GM23338 (cell line): ENCODE data around the gene RIT2. TPM values are rescaled to one million over a fixed set of nuclear protein-coding genes. Genes with fewer than 3 reads are reported as not detected.

ENCODE experiments used
- ATAC-seq: fragments of 200-7000 bp; cut with Tn5 transposase; 3 replicates; pipeline ENCODE4 v1.9.1; 2020
- DNase-seq: peaks from one replicate; pipeline ENCODE4 v3.0.0-alpha.2; 2015; ENCODE audit warnings: low spot score
- H2AFZ ChIP-seq: fragments of 200-600 bp; sonication (generic); 2 replicates; pipeline ENCODE4 v1.8.0; 2016; ENCODE audit warnings: antibody characterized with exemption, mild to moderate bottlenecking, moderate library complexity
- H3F3A ChIP-seq: fragments of 200-600 bp; sonication (generic); replicated peaks from 2 replicates; pipeline ENCODE4 v1.8.0; 2017; ENCODE audit warnings: antibody characterized with exemption, mixed run types, low read depth
- H3K27ac ChIP-seq: fragments of 200-600 bp; sonication (generic); 2 replicates; pipeline ENCODE4 v1.6.1; 2016; ENCODE audit warnings: low read depth
- H3K27me3 ChIP-seq: fragments of 200-600 bp; sonication (generic); 2 replicates; pipeline ENCODE4 v1.8.0; 2016; ENCODE audit warnings: mild to moderate bottlenecking, mixed run types, moderate library complexity; ENCODE audit not compliant: insufficient read depth
- H3K36me3 ChIP-seq: fragments of 200-600 bp; sonication (generic); 2 replicates; pipeline ENCODE4 v1.8.0; 2016; ENCODE audit warnings: mild to moderate bottlenecking; ENCODE audit not compliant: insufficient read depth
- H3K4me1 ChIP-seq: fragments of 200-600 bp; sonication (generic); 2 replicates; pipeline ENCODE4 v1.8.0; 2016; ENCODE audit warnings: mild to moderate bottlenecking, moderate library complexity; ENCODE audit not compliant: insufficient read depth
- H3K4me2 ChIP-seq: fragments of 200-600 bp; sonication (generic); 2 replicates; pipeline ENCODE4 v1.7.1; 2017; ENCODE audit warnings: mixed run types
- H3K4me3 ChIP-seq: fragments of 200-600 bp; sonication (generic); 2 replicates; pipeline ENCODE4 v1.6.1; 2016; ENCODE audit warnings: mixed run types
- H3K79me2 ChIP-seq: fragments of 200-600 bp; sonication (generic); replicated peaks from 2 replicates; pipeline ENCODE4 v1.8.0; 2017; ENCODE audit warnings: mild to moderate bottlenecking; ENCODE audit not compliant: insufficient read depth
- H3K9me2 ChIP-seq: fragments of 200-600 bp; sonication (generic); 2 replicates; pipeline ENCODE4 v1.8.0; 2017; ENCODE audit not compliant: insufficient read depth
- H4K20me1 ChIP-seq: fragments of 200-600 bp; sonication (generic); replicated peaks from 2 replicates; pipeline ENCODE4 v1.8.0; 2017; ENCODE audit warnings: mild to moderate bottlenecking; ENCODE audit not compliant: insufficient read depth
- H3K27ac Mint-ChIP-seq: 2 replicates; pipeline ENCODE4 v1.8.0; 2020; ENCODE audit warnings: inconsistent platforms, mild to moderate bottlenecking, moderate library complexity, mixed read lengths
- H3K27me3 Mint-ChIP-seq: 3 replicates; pipeline ENCODE4 v1.8.0; 2022; ENCODE audit warnings: low read depth, mild to moderate bottlenecking, moderate library complexity, mixed read lengths, inconsistent platforms; ENCODE audit not compliant: insufficient read depth, poor library complexity
- H3K36me3 Mint-ChIP-seq: 3 replicates; pipeline ENCODE4 v1.8.0; 2021; ENCODE audit warnings: low read depth, mild to moderate bottlenecking, inconsistent platforms, moderate library complexity, mixed read lengths
- H3K4me1 Mint-ChIP-seq: 3 replicates; pipeline ENCODE4 v1.8.0; 2020; ENCODE audit warnings: mild to moderate bottlenecking, inconsistent platforms, mixed read lengths
- H3K4me3 Mint-ChIP-seq: 3 replicates; pipeline ENCODE4 v1.8.0; 2021; ENCODE audit warnings: moderate library complexity, mild to moderate bottlenecking, inconsistent platforms, mixed read lengths
- H3K9me3 Mint-ChIP-seq: 3 replicates; pipeline ENCODE4 v1.8.0; 2020; ENCODE audit warnings: moderate library complexity, mild to moderate bottlenecking, inconsistent platforms, mixed read lengths
- CREB1 ChIP-seq: fragments of 250-450 bp; sonication (Bioruptor Pico); IDR thresholded peaks from 2 replicates; pipeline ENCODE4 v1.5.0; 2020; ENCODE audit warnings: low read depth, mild to moderate bottlenecking, moderate library complexity
- REST ChIP-seq: IDR thresholded peaks from one replicate; pipeline ENCODE4 v1.6.1; 2018; ENCODE audit warnings: antibody characterized with exemption; ENCODE audit not compliant: unreplicated experiment
- ZNF462 ChIP-seq: fragments of 250-450 bp; sonication (Bioruptor Pico); IDR thresholded peaks from 2 replicates; pipeline ENCODE4 v1.5.0; 2020; ENCODE audit warnings: mild to moderate bottlenecking, moderate library complexity
- polyA plus RNA-seq: library from polyadenylated mRNA; unstranded; fragments of >200 nt; fragmentation: Nextera tagmentation; extraction: Ambion mirVana; gene quantifications from 2 replicates; pipeline ENCODE4 v1.2.1, GENCODE V29; 2016
- total RNA-seq: library from RNA; depleted of rRNA; stranded (reverse); fragments of >200 nt; shearing (Covaris generic); gene quantifications from 2 replicates; pipeline ENCODE4 v1.2.3, GENCODE V29; 2014
- TF ChIP-seq, protein P1 (sequence below), 2 experiments: fragments of 200-600 bp in 1 of 2; sonication (generic) in 1 of 2; conservative IDR thresholded peaks; 2 replicates each; pipeline versions ENCODE4 v1.5.1 to v1.6.1; 2016 to 2017; ENCODE audit warnings: antibody characterized with exemption in 2 of 2, low read depth in 2 of 2, mild to moderate bottlenecking in 2 of 2, moderate library complexity in 1 of 2

Gene RIT2
- total and polyA plus RNA-seq, 2 experiments from 2014 or later: 1.9 to 8.8 TPM

DNA sequence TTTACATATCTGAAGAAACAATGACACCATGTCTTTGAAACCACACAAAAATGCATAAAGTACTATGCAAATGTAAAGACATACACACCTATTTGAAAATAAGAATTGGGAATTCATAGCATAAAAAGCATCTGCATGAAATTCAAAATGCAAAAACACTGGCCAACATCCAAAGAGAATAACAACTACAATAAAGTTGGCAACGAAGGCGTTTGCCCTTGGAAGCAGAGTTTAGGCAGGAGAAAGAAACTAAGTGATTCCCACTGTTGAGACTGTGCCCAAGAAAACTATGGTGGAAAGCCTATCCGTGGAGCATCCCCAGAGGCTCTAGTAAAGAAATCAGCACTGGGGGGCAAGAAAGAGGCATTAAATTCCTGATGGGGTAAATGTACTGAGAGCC, 292.8 kb downstream of the RIT2 start (continued):
- TF ChIP-seq ZNF462 (CRISPR knock-in tag): no peak
- TF ChIP-seq, protein P1, sequence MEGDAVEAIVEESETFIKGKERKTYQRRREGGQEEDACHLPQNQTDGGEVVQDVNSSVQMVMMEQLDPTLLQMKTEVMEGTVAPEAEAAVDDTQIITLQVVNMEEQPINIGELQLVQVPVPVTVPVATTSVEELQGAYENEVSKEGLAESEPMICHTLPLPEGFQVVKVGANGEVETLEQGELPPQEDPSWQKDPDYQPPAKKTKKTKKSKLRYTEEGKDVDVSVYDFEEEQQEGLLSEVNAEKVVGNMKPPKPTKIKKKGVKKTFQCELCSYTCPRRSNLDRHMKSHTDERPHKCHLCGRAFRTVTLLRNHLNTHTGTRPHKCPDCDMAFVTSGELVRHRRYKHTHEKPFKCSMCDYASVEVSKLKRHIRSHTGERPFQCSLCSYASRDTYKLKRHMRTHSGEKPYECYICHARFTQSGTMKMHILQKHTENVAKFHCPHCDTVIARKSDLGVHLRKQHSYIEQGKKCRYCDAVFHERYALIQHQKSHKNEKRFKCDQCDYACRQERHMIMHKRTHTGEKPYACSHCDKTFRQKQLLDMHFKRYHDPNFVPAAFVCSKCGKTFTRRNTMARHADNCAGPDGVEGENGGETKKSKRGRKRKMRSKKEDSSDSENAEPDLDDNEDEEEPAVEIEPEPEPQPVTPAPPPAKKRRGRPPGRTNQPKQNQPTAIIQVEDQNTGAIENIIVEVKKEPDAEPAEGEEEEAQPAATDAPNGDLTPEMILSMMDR (conservative IDR thresholded peaks at IDR 0.05; ENCODE audit: low read depth in 2 of 2): no peak

DNA sequence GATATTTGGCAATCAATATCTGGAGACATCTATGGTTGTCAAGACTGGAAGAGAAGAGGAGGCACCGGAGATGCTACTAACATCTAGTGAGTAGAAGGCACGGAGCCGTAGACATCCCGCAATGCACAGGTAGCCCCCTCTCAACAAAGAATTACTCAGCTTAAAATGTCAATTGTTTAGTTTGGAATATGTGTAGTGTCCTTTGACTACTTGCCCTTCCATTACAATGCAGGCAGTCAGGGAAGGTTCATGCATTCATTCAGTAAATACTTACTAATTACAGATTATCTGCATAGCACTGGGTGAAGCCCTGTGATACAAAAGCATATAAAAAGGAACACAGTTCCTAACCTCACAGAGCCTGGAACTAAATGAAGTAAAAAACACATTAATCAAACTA, 294.0 kb downstream of the RIT2 start:
- Histone ChIP-seq H3K4me2 (0 out of 2 replicates have a peak overlapping the region, but pooled peaks have one; percentile 10), H3K9me2 (no peaks in the 10 kb centered on the region), H2AFZ (no peak overlapping the region), H3K36me3 (no peaks in the 10 kb centered on the region), H3K27me3 (no peaks in the 10 kb centered on the region), H3K4me1 (peaks cover 44% of the 10 kb centered on the region), H3F3A (no peaks in the 10 kb centered on the region), H3K4me3 (no peak overlapping the region), H4K20me1 (no peaks in the 10 kb centered on the region), H3K79me2 (no peaks in the 10 kb centered on the region), H3K27ac (no peak overlapping the region)
- DNase-seq: no peak
- H3K27ac Mint-ChIP-seq: no peak overlapping the region
- H3K4me3 Mint-ChIP-seq: no peak overlapping the region
- peaks cover 7% of the 10 kb centered on the region; the same call in 1 of the 3 replicates for H3K36me3 Mint-ChIP-seq
- peaks cover 37% of the 10 kb centered on the region for H3K4me1 Mint-ChIP-seq
- H3K27me3 Mint-ChIP-seq: peaks cover 3% of the 10 kb centered on the region
- no peak for ATAC-seq
- H3K9me3 Mint-ChIP-seq: no peaks in the 10 kb centered on the region
- TF ChIP-seq REST (no peak), CREB1 (no peak)
